ENCODE data around the gene PITPNM3. TPM values are rescaled to one million over a fixed set of nuclear protein-coding genes. Genes with fewer than 3 reads are reported as not detected.

The PITPNM3 gene
- total and polyA plus RNA-seq, 2 of the 13 experiments (the other 11 are each of a cell fraction or from before 2014, with no cell fraction given), result 0.13 to 0.29 TPM

DNA sequence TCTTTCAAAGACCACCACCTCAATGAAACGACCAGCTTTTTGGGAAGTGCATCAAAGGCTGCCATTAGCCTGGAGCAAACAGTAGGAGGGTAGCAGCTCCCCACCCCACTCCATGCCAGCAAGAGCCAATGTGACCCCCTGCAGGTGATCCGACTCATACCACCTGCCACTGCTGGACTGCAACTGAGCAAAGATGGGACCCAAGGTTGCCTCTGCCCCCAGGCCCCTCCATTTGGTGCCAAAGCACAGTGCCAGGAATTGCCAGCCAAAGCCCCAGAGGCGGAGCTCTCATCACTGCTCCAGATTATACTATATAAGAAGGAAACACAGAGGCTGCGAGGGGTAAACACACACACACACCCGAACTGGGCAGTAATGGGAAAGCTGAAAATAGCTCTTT is 8.3 kb downstream of the PITPNM3 start (continued):
- TF ChIP-seq HNF4A (CRISPR knock-in tag; IDR thresholded peaks at IDR 0.05) (no peak), MTF1 (CRISPR knock-in tag; IDR thresholded peaks at IDR 0.05) (no peak), FOXC1 (CRISPR knock-in tag; IDR thresholded peaks at IDR 0.05; ENCODE audit: borderline replicate concordance) (no peak), HNRNPH1 (optimal IDR thresholded peaks at IDR 0.05; ENCODE audit: low read depth, low read length) (no peak), HDAC2 (CRISPR knock-in tag; IDR thresholded peaks at IDR 0.05) (no peak), TCF7L2 (IDR thresholded peaks at IDR 0.05; ENCODE audit: low read depth, low read length) (no peak)

DNA sequence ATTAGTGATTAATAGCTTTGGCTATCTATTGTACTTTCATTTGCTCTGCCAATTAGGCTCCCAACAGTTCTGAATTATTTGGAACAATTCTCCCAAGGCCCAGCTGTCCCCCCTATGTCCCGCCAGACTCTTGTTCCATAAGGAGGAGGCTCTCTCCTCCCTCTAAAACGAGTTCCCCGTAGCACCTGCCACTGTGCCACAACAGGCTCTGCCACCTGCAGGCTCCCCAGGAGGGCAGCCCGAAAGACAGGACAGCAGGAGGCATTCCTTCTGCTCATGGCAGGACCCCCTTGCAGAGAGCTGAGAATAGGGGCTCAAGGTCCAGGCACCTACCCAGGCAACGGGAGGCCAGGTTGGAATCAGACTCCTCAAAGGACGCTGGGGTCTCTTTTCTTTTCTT is 9.0 kb downstream of the PITPNM3 start:
- FAIRE-seq (no peak), DNase-seq (ENCODE audit: low spot score) (no peak), ATAC-seq (no peak)
- Histone ChIP-seq H3K79me2 (ENCODE audit: insufficient read depth, low read length) (no peaks in the 10 kb centered on the region), H3K27me3 (ENCODE audit: control insufficient read depth in 1 of 2, insufficient read depth in 2 of 2, low read length in 2 of 2) (no peaks in the 10 kb centered on the region; a peak in 3 of 5 replicates), H3K9me3 (ENCODE audit: low read length) (no peaks in the 10 kb centered on the region), H3K4me3 (replicated peaks in 1 of 3; ENCODE audit: insufficient read depth in 1 of 3, low read depth in 2 of 3, low read length in 3 of 3) (no peak overlapping the region), H3K36me3 (replicated peaks in 1 of 2; ENCODE audit: control insufficient read depth in 1 of 2, insufficient read depth in 2 of 2, low read length in 2 of 2) (no peaks in the 10 kb centered on the region), H2AFZ (ENCODE audit: low read length) (no peak overlapping the region), H3K9ac (ENCODE audit: insufficient read depth, low read depth, low read length) (no peak overlapping the region), H3K27ac (ENCODE audit: extremely low read length, insufficient read depth, low read length) (no peak overlapping the region), H4K20me1 (ENCODE audit: insufficient read depth, low read length) (0 out of 2 replicates have a peak, but pooled peaks cover 2% of the 10 kb centered on the region), H3K4me2 (ENCODE audit: low read depth, low read length) (no peak overlapping the region), H3K4me1 (ENCODE audit: insufficient read depth, low read length) (peaks cover 24% of the 10 kb centered on the region)
- BruUV-seq (replicated peaks), result no TSS peak
- CTCF ChIA-PET (ENCODE audit: low intra/inter-chr PET ratio, low total read pairs), result no interaction called here
- POLR2A ChIA-PET, result no interaction called here
- WGBS (ENCODE audit: low lambda C conversion rate), result 35% methylated on average over 6 of the region's 6 CpGs
- in situ Hi-C loops (cut with HindIII; ENCODE audit: extremely low pct_ligation_motif_present, low pct_unique_long_range_greater_than_20kb), result no loop called here
- intact Hi-C loops (cut with micrococcal nuclease; ENCODE audit: unreplicated experiment), result no loop called here
- no peak for TF ChIP-seq NR2F1 (CRISPR knock-in tag; IDR thresholded peaks at IDR 0.05)
- no peak for TF ChIP-seq ZNF232 (CRISPR knock-in tag; IDR thresholded peaks at IDR 0.05; ENCODE audit: borderline replicate concordance)
- no peak for TF ChIP-seq GLMP (CRISPR knock-in tag; IDR thresholded peaks at IDR 0.05; ENCODE audit: borderline replicate concordance)
- TF ChIP-seq ZNF724P (CRISPR knock-in tag; IDR thresholded peaks at IDR 0.05; ENCODE audit: borderline replicate concordance), result no peak
- TF ChIP-seq ZNF333 (CRISPR knock-in tag; IDR thresholded peaks at IDR 0.05; ENCODE audit: borderline replicate concordance), result no peak
- TF ChIP-seq ZNF549 (CRISPR knock-in tag; IDR thresholded peaks at IDR 0.05), result no peak
- no peak for TF ChIP-seq ZNF354B (CRISPR knock-in tag; IDR thresholded peaks at IDR 0.05)
- TF ChIP-seq MAX (IDR thresholded peaks at IDR 0.05), result no peak
- TF ChIP-seq ZSCAN12 (CRISPR knock-in tag; IDR thresholded peaks at IDR 0.05), result no peak
- no peak for TF ChIP-seq MXI1 (IDR thresholded peaks at IDR 0.05; ENCODE audit: borderline replicate concordance, low read depth, low read length)
- TF ChIP-seq, protein P1, sequence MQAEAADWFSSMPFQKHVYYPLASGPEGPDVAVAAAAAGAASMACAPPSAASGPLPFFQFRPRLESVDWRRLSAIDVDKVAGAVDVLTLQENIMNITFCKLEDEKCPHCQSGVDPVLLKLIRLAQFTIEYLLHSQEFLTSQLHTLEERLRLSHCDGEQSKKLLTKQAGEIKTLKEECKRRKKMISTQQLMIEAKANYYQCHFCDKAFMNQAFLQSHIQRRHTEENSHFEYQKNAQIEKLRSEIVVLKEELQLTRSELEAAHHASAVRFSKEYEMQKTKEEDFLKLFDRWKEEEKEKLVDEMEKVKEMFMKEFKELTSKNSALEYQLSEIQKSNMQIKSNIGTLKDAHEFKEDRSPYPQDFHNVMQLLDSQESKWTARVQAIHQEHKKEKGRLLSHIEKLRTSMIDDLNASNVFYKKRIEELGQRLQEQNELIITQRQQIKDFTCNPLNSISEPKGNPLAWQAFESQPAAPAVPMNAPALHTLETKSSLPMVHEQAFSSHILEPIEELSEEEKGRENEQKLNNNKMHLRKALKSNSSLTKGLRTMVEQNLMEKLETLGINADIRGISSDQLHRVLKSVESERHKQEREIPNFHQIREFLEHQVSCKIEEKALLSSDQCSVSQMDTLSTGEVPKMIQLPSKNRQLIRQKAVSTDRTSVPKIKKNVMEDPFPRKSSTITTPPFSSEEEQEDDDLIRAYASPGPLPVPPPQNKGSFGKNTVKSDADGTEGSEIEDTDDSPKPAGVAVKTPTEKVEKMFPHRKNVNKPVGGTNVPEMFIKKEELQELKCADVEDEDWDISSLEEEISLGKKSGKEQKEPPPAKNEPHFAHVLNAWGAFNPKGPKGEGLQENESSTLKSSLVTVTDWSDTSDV (CRISPR knock-in tag; IDR thresholded peaks at IDR 0.05), result no peak
- no peak for TF ChIP-seq U2AF1 (optimal IDR thresholded peaks at IDR 0.05; ENCODE audit: low read depth, low read length)
- no peak for TF ChIP-seq TFAP4 (IDR thresholded peaks at IDR 0.05; ENCODE audit: borderline replicate concordance, low read depth)
- no peak for TF ChIP-seq ETV6 (CRISPR knock-in tag; conservative IDR thresholded peaks at IDR 0.05)
- TF ChIP-seq ZNF576 (CRISPR knock-in tag; IDR thresholded peaks at IDR 0.05), result no peak
- no peak for TF ChIP-seq MTF1 (CRISPR knock-in tag; IDR thresholded peaks at IDR 0.05)

Data from HepG2 (cell line).